ENCODE measurements around the gene PRR13.
"Not testable (repeated sequence)": the region's sequence is repeated elsewhere in the genome, so short reads cannot be mapped to it uniquely, and the experiment has no call there.

PRR13 gene, protein sequence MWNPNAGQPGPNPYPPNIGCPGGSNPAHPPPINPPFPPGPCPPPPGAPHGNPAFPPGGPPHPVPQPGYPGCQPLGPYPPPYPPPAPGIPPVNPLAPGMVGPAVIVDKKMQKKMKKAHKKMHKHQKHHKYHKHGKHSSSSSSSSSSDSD

DNA sequence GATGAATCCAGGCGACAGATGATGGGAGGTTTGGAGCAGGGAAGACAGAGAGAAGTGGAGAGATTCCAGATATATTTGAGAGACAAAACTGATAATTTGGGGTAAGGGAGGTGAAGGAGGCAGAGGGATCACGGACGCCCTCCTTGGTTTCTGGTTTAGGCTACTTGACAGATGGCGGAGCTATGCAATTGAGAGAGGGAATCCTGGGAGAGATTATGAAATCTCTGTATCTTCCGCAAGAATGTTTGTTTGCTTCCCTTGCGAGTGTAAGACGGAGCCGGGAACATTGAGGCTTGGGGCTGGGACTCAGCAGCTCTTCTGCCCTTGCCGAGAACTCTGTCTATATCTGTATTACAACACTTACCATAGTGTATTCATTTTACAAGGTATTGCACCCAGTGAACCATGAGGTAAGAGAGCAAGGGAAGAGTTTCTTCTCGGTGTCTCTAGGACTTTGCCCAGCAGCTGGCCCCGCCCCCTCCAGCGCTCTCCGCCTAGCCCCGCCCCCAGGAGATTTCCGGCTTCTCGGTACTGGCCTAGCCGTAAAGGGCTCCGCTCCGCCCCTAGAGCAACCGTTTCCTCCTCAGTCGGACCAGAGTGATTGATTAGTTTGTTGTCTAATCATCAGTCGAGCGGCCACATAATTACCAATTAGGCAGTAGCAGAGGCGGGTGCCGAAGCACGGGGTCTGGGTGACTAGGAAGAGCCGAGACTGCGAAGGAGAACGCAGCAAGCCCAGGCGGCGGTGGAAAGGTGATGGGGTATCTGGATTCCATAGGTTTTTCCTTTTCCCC lies at the start of gene PRR13:
PRR13 (plus strand) TSS at position 695 of the 794 bp plus-strand sequence. CDS start 981 bp downstream, outside the sequence.
- peak within 1 kb of the TSS; percentile 99 for H3K4me3 ChIP-seq (replicated peaks; ENCODE audit: low read depth, low read length)
- DNase-seq (ENCODE audit: extremely low read depth, low read depth) = peak; percentile 97
- TF ChIP-seq, protein P1, sequence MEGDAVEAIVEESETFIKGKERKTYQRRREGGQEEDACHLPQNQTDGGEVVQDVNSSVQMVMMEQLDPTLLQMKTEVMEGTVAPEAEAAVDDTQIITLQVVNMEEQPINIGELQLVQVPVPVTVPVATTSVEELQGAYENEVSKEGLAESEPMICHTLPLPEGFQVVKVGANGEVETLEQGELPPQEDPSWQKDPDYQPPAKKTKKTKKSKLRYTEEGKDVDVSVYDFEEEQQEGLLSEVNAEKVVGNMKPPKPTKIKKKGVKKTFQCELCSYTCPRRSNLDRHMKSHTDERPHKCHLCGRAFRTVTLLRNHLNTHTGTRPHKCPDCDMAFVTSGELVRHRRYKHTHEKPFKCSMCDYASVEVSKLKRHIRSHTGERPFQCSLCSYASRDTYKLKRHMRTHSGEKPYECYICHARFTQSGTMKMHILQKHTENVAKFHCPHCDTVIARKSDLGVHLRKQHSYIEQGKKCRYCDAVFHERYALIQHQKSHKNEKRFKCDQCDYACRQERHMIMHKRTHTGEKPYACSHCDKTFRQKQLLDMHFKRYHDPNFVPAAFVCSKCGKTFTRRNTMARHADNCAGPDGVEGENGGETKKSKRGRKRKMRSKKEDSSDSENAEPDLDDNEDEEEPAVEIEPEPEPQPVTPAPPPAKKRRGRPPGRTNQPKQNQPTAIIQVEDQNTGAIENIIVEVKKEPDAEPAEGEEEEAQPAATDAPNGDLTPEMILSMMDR (IDR thresholded peaks at IDR 0.05; ENCODE audit: low read depth, low read length, missing control alignments) = no peak

DNA sequence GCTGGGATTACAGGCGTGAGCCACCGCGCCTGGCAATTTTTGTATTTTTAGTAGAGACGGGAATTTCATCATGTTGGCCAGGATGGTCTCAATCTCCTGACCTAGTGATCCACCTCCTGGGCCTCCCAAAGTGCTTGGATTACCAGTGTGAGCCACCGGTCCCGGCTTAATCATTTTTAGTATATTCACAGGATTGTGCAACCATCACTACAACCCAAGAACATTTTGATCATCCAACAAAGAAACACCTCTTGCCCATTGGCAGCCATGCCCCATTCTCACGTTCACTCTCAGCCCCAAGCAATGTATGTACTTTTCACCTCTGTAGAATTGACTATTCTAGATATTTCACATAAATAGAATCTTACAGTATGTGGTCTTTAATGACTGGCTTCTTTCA lies 41.6 kb upstream of the PRR13 start:
- no peak for DNase-seq (ENCODE audit: extremely low read depth, low read depth)
- no peak overlapping the region for H3K4me3 ChIP-seq (replicated peaks; ENCODE audit: low read depth, low read length)
- TF ChIP-seq, protein P1 (IDR thresholded peaks at IDR 0.05; ENCODE audit: low read depth, low read length, missing control alignments) = no peak

DNA sequence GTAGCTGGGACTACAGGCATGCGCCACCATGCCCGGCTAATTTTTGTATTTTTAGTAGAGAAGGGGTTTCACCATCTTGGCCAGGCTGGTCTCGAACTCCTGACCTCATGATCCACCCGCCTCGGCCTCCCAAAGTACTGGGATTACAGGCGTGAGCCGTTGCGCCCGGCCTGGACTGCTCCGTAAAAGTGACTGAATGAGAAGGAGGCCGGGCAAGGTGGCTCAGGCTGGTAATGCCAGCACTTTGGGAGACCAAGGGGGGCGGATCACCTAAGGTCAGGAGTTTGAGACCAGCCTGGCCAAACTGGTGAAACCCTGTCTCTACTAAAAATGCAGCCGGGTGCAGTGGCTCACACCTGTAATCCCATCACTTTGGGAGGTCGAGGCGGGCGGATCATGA lies 39.2 kb upstream of the PRR13 start:
- not testable (repeated sequence) for DNase-seq (ENCODE audit: extremely low read depth, low read depth); H3K4me3 ChIP-seq (replicated peaks; ENCODE audit: low read depth, low read length)

DNA sequence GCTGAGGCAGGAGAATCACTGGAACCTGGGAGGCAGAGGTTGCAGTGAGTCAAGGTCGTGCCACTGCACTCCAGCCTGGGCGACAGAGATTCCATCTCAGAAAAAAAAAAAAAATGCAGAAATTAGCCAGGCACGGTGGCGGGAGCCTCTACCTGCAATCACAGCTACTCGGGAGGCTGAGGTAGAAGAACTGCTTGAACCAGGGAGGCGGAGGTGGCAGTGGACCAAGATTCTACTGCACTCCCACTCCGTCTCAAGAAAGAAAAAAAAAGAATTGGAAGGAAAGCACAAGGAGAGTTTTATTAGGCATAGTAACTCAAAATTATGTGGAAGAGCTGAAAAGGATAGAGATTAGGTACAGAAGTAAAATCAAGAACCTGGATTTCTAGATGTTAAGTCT lies 38.7 kb upstream of the PRR13 start:
- no peak for DNase-seq (ENCODE audit: extremely low read depth, low read depth)
- no peak overlapping the region for H3K4me3 ChIP-seq (replicated peaks; ENCODE audit: low read depth, low read length)
- TF ChIP-seq, protein P1 (IDR thresholded peaks at IDR 0.05; ENCODE audit: low read depth, low read length, missing control alignments) = no peak

DNA sequence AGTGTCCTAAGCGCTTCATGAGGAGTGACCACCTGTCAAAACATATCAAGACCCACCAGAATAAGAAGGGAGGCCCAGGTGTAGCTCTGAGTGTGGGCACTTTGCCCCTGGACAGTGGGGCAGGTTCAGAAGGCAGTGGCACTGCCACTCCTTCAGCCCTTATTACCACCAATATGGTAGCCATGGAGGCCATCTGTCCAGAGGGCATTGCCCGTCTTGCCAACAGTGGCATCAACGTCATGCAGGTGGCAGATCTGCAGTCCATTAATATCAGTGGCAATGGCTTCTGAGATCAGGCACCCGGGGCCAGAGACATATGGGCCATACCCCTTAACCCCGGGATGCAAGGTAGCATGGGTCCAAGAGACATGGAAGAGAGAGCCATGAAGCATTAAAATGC lies 30.6 kb upstream of the PRR13 start:
- H3K4me3 ChIP-seq (replicated peaks; ENCODE audit: low read depth, low read length) = no peak overlapping the region
- TF ChIP-seq, protein P1 (IDR thresholded peaks at IDR 0.05; ENCODE audit: low read depth, low read length, missing control alignments) = no peak
- DNase-seq (ENCODE audit: extremely low read depth, low read depth) = no peak

DNA sequence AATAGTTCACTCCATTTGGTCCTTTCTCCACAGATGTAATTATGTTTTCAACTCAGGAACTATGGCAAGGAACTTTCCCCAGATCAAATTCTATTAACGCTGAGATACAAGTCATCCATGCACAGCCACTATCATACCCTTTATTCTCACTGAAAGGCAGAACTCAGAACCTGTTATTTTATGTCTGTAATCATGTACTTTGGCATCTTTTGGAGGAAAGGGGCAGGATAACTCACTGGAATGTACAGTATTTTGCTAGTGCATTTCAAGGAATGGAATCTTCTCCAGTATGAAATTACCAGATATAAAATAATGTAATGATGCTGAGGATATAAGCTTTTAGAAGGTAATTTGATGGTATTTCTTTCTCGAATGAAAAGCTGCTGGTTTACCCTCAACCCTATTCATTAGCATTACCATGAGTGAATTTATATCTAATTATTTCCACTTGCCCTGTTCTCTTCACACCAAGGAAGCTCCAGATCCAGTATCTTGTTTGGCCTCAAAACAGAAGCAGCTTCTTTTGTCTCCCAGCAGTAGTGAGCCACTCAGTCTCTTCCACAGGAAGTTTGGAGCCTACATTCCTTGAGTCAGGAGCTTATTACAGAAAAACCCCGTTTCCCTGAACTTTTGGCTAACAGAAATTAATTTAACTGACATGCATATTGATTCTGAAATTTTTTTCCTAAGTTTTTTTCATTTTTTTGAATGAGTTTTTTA lies 27.9 kb upstream of the PRR13 start:
- TF ChIP-seq, protein P1 (IDR thresholded peaks at IDR 0.05; ENCODE audit: low read depth, low read length, missing control alignments) = no peak
- DNase-seq (ENCODE audit: extremely low read depth, low read depth) = no peak

More for the DNA sequence above, 27.9 kb upstream of the PRR13 start:
- H3K4me3 ChIP-seq (replicated peaks; ENCODE audit: low read depth, low read length) = no peak overlapping the region

Measured in HFF-Myc (cell line).